ENCODE measurements around the gene F11R.
"Not testable (repeated sequence)": the region's sequence is repeated elsewhere in the genome, so short reads cannot be mapped to it uniquely, and the experiment has no call there.

The F11R gene

DNA sequence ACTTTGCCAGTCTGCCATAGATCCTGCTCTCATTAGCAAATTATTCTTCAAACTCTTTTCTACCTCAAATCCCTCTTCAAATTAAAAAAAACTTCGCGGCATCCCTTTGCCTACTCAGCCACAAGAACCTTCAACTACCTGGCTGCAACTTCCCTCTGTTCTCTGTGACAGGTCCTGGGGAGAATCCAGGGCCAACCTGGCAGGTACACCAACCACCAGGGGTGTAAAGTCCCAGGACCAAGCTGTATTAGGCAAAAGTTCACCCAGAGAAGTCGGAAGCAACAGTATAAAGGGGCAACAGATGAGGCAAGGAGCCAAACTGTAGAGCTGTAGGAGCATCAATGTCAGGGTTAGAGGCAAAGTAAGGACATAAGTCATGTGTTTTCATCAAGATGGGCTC lies 48.0 kb downstream of the F11R start:
- DNase-seq (ENCODE audit: low spot score in 2 of 2) (no peak), ATAC-seq (replicated peaks; ENCODE audit: extremely low read depth, poor library complexity, severe bottlenecking) (no peak)
- H3K4me3 Mint-ChIP-seq, result no peak overlapping the region
- no peaks in the 10 kb centered on the region for H3K36me3 Mint-ChIP-seq (ENCODE audit: insufficient read depth)
- no peak overlapping the region for H3K27ac Mint-ChIP-seq (ENCODE audit: low read depth)
- peaks cover 9% of the 10 kb centered on the region for H3K27me3 Mint-ChIP-seq
- H3K4me1 Mint-ChIP-seq, result no peaks in the 10 kb centered on the region
- H3K9me3 Mint-ChIP-seq, result no peaks in the 10 kb centered on the region

DNA sequence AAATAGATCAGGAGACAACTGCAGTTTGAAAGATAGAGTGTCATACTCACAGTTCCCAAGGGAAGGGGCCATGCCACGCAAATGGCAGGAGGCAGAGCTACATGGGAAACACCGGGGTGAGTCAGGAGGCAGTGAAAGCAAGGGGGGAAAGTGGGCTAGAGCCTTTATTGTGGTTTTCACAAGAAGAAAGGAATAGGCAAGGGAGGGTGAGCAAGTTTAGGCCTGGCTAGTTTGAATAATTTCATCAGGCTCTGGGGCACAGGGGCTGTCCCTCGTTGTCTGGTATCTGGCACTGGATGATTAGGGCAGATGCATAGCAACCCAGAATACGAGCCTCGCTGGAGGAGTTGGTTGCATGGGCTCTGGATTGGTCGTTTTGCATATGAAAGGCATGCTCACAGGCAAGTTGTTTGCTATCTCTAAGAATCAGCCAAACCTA lies 49.3 kb downstream of the F11R start:
- DNase-seq (ENCODE audit: low spot score in 2 of 2), result no peak
- no peaks in the 10 kb centered on the region for H3K36me3 Mint-ChIP-seq (ENCODE audit: insufficient read depth)
- H3K27me3 Mint-ChIP-seq, result peaks cover 9% of the 10 kb centered on the region
- no peaks in the 10 kb centered on the region for H3K4me1 Mint-ChIP-seq
- ATAC-seq (replicated peaks; ENCODE audit: extremely low read depth, poor library complexity, severe bottlenecking), result no peak
- no peak overlapping the region for H3K4me3 Mint-ChIP-seq
- H3K27ac Mint-ChIP-seq (ENCODE audit: low read depth), result no peak overlapping the region
- H3K9me3 Mint-ChIP-seq, result no peaks in the 10 kb centered on the region

DNA sequence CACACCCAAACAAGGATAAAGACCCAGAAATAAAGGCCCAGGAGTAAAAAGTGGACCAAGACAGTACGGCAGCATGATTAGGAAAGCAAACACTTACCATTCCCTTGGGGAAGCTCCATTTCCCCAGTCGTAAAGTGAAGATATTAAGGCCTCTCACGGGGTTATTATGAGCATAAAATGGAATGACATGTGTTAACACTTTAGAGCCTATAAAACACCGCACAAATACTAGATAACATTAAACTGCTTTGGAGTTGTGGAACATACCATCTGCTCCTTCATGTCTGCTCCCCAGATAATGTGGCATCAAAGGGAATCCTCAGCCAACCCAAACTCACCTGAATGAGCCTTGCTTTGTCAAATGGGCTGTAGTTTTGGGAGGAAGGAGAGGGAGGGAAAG lies 57.4 kb downstream of the F11R start:
- DNase-seq (ENCODE audit: low spot score in 2 of 2) (no peak), ATAC-seq (replicated peaks; ENCODE audit: extremely low read depth, poor library complexity, severe bottlenecking) (no peak)
- Mint-ChIP-seq H3K27ac (ENCODE audit: low read depth) (no peak overlapping the region), H3K27me3 (no peaks in the 10 kb centered on the region), H3K36me3 (ENCODE audit: insufficient read depth) (no peaks in the 10 kb centered on the region), H3K4me1 (no peaks in the 10 kb centered on the region), H3K4me3 (no peak overlapping the region), H3K9me3 (no peaks in the 10 kb centered on the region)

DNA sequence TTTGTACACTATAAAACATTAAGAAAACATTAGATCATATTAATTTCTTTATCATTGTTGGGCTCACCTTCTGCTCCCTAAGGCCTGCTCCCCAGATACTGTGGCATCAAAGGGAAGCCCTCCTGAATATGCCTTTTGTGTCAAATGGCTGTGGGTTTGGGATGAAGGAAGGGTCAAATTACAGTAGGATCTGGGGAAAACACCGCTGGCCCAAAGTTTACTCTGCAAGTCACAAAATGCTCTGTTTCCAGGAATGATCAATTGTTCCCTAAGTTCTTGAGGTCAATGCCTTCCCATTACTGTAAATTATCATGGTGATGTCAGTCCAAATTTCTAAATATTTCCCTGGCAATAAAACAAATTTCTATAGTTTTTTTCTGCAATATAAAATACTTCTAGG lies 59.5 kb downstream of the F11R start:
- DNase-seq (ENCODE audit: low spot score in 2 of 2), result no peak
- no peaks in the 10 kb centered on the region for H3K9me3 Mint-ChIP-seq
- no peak overlapping the region for H3K27ac Mint-ChIP-seq (ENCODE audit: low read depth)
- no peak overlapping the region for H3K4me3 Mint-ChIP-seq
- H3K27me3 Mint-ChIP-seq, result no peaks in the 10 kb centered on the region
- ATAC-seq (replicated peaks; ENCODE audit: extremely low read depth, poor library complexity, severe bottlenecking), result no peak
- H3K4me1 Mint-ChIP-seq, result no peaks in the 10 kb centered on the region
- H3K36me3 Mint-ChIP-seq (ENCODE audit: insufficient read depth), result no peaks in the 10 kb centered on the region

DNA sequence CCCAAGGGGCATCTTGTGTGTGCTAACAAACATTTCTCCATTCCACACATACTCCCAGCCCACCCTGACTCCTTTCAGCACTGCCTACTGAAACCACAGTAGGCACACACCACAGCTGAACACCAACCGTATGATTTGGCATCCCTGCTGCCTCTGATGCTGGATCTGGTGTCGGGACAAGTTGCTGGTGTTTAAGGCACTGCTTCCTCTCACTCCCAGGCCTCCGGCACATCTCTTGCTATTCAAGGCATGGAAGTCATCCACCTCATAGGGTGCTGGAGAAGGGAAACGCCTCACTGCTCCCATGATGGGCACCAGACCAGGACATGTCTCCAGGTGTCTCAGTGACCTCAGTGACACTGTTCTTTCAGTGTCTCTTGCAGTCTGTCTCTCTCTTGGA lies 64.0 kb downstream of the F11R start:
- ATAC-seq (replicated peaks; ENCODE audit: extremely low read depth, poor library complexity, severe bottlenecking) (no peak), DNase-seq (ENCODE audit: low spot score in 2 of 2) (no peak)
- Mint-ChIP-seq H3K27ac (ENCODE audit: low read depth) (no peak overlapping the region), H3K4me3 (no peak overlapping the region), H3K9me3 (no peaks in the 10 kb centered on the region), H3K4me1 (peaks cover 6% of the 10 kb centered on the region), H3K36me3 (ENCODE audit: insufficient read depth) (no peaks in the 10 kb centered on the region), H3K27me3 (no peaks in the 10 kb centered on the region)

DNA sequence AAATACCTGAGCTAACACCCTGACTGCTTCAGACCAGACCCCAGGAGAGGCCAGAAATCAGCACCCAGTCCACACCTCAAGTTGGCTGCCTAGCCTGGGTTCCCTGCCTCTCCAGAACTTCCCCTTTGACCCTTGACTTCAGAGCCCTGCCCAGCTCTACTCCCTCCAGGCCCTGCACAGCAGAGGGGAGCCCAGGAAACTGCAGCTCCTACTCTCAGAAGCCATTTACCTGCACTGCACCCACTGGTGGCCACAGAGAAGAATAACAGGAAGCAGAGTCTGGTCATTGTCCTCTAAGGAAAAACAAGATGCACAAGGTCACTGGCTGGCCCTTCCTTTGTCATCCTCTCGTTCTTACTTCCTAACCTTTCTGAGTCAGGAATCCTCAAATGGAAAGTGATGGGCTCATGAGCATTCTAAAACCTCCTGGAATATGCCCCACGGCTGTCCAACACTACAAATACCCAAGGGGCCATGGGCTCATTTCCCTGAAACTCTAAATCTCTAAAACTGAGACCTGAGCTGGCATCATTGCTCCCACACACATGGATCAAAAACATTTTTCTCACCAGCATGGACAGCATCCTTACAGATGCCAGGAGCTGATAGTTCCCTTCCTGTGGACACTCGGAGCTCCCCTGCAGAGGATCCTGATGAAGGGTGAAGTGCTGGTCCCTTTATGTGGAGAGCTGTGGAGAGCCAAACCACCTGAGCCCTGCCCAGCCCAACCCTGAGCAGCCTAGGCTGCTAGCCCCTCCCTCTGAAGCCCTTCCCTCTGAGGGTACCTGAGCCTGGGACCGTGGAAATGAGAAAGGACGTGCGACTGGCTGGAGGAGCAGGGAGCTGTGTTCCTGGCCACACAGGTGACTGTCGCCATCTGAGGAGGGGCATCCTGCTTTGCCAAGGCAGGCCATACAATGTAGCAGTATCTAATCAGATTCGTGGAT lies 66.5 kb downstream of the F11R start, which contains the start of gene ITLN2:
ITLN2 (minus strand) TSS at position 652 of the 947 bp plus-strand sequence; CDS start at position 584, 68 bp downstream.
- H3K27me3 Mint-ChIP-seq, result no peaks in the 10 kb centered on the region
- no peak within 1 kb of the TSS for H3K27ac Mint-ChIP-seq (ENCODE audit: low read depth)
- no peaks in the 10 kb centered on the region for H3K9me3 Mint-ChIP-seq
- DNase-seq (ENCODE audit: low spot score in 2 of 2) (peak in 1 of 2 donors; percentile 21), ATAC-seq (replicated peaks; ENCODE audit: extremely low read depth, poor library complexity, severe bottlenecking) (peak; percentile 63)
- no peak within 1 kb of the TSS for H3K4me3 Mint-ChIP-seq
- H3K4me1 Mint-ChIP-seq, result peaks cover 15% of the 10 kb centered on the region
- peaks cover 3% of the 10 kb centered on the region for H3K36me3 Mint-ChIP-seq (ENCODE audit: insufficient read depth)

DNA sequence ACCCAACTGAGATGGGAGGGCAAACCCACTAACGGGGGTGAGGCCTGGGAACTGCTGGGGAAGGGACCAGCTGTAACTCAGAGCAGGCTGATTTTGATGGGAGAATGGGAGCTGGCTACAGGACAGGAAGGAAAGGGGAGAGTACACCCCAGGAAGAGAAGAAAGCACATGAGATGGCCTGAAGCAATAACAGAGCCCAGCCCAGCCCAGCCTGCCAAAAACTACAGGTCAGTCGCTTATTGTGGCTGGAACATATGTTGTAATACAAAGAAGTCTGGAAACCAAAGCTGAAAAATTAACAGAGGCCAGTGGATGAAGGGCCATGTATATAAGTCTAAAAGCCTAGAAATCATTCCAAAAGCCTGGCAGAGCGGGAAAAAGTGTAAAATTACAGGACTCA lies 67.9 kb downstream of the F11R start:
- Mint-ChIP-seq H3K4me1 (peaks cover 25% of the 10 kb centered on the region), H3K36me3 (ENCODE audit: insufficient read depth) (peaks cover 10% of the 10 kb centered on the region), H3K27me3 (no peaks in the 10 kb centered on the region), H3K4me3 (no peak overlapping the region), H3K9me3 (no peaks in the 10 kb centered on the region), H3K27ac (ENCODE audit: low read depth) (no peak overlapping the region)
- DNase-seq (ENCODE audit: low spot score in 2 of 2), result no peak
- no peak for ATAC-seq (replicated peaks; ENCODE audit: extremely low read depth, poor library complexity, severe bottlenecking)

DNA sequence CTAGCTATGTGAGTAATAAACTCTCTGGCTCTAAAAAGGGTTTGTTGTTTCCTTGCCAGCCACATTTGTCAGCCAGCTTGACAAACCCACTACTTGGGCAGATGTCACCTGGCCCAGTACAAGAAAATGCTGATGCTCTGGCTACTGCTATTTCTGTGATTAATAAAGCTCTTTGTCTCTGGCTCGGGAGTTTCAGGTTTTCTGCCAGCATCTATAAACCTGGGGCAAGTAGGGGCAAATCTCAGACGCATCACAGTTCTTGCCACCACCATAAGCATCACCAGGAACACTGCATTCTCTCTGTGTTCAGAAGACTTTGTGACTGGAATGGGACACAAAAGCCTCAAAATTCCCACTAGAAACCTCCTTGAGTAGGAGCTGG lies 68.8 kb downstream of the F11R start:
- Mint-ChIP-seq H3K27me3 (no peaks in the 10 kb centered on the region), H3K4me1 (peaks cover 30% of the 10 kb centered on the region), H3K4me3 (no peak overlapping the region), H3K27ac (ENCODE audit: low read depth) (no peak overlapping the region), H3K36me3 (ENCODE audit: insufficient read depth) (peaks cover 11% of the 10 kb centered on the region), H3K9me3 (no peaks in the 10 kb centered on the region)
- no peak for DNase-seq (ENCODE audit: low spot score in 2 of 2)
- no peak for ATAC-seq (replicated peaks; ENCODE audit: extremely low read depth, poor library complexity, severe bottlenecking)

DNA sequence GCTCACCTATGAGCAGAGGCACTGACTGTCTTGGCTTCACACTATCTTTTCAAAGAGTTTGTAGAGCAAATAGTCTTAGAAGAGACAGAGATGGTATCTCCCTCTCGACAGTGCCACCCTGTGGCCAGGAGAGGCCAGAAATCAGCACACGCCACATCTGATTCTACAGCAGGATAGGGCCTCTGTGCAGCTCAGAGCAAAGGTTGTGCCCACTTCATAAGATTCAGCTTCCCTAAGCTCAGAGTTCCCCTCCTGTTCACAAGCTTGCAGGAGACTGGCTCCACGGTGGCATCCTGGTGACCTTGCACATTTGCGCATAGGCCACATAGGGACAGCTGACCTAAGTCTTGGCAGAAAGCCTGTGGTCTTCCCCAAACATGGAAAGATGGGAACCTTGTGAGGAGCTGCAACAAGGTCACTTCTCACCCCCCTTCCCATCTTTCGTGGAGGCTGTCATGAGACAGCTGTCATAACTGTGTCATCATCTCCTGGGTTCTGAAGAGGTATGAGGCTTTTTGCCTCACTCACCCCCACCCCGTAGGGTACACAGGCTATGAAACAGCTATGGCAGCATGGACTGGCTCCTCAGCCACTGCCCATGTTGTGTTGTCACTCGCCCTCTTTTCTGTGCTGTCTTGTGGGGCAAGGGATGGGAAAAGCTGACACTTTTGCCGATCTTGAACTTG lies 69.4 kb downstream of the F11R start:
- no peak overlapping the region for H3K27ac Mint-ChIP-seq (ENCODE audit: low read depth)
- H3K4me1 Mint-ChIP-seq, result peaks cover 30% of the 10 kb centered on the region
- ATAC-seq (replicated peaks; ENCODE audit: extremely low read depth, poor library complexity, severe bottlenecking), result peak; percentile 69
- no peak overlapping the region for H3K4me3 Mint-ChIP-seq
- H3K9me3 Mint-ChIP-seq, result no peaks in the 10 kb centered on the region
- peak; percentile 52 to 58 for DNase-seq (ENCODE audit: low spot score in 2 of 2)
- no peaks in the 10 kb centered on the region for H3K27me3 Mint-ChIP-seq
- peaks cover 11% of the 10 kb centered on the region for H3K36me3 Mint-ChIP-seq (ENCODE audit: insufficient read depth)

DNA sequence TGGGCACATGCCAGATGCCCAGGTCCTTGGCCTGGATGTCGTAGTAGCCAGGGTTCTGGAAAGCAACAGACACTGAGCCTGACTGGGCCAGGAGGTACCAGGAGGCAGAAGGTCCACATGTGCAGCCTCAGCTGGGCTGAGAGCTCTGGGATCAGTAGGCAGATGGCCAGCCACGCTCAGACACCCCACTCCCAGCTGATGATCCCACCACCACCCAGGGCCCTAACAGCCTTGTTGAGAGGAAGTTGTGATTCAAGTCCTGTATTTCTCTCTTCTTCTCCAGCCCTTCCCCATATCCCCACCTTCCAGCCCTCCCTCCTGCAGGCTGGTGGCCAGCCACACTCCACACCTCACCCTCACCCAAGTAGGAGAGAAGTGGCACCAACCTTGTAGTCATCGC lies 70.3 kb downstream of the F11R start:
- Mint-ChIP-seq H3K4me3 (no peak overlapping the region), H3K9me3 (no peaks in the 10 kb centered on the region), H3K36me3 (ENCODE audit: insufficient read depth) (peaks cover 11% of the 10 kb centered on the region), H3K27ac (ENCODE audit: low read depth) (no peak overlapping the region), H3K4me1 (peaks cover 30% of the 10 kb centered on the region), H3K27me3 (no peaks in the 10 kb centered on the region)
- ATAC-seq (replicated peaks; ENCODE audit: extremely low read depth, poor library complexity, severe bottlenecking) (no peak), DNase-seq (ENCODE audit: low spot score in 2 of 2) (no peak)

DNA sequence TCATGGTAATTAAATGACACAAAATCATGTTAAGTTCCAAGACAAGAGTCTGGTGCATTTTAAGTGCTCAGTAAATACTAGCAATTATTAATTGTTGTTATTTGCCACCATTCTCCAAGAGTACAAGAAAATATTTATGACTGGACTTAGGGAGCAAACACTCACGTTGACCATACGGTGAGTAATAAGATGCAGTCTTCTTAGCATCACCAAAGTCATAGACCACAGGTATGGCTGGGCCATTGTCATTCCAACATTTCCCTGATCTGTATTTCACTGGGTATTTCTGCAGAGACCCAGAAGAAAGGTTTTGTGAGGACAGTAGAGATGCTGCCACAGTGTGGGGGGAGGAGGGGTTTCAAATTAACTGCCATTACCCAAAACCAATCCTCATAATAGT lies 71.1 kb downstream of the F11R start:
- ATAC-seq (replicated peaks; ENCODE audit: extremely low read depth, poor library complexity, severe bottlenecking), result no peak

DNA sequence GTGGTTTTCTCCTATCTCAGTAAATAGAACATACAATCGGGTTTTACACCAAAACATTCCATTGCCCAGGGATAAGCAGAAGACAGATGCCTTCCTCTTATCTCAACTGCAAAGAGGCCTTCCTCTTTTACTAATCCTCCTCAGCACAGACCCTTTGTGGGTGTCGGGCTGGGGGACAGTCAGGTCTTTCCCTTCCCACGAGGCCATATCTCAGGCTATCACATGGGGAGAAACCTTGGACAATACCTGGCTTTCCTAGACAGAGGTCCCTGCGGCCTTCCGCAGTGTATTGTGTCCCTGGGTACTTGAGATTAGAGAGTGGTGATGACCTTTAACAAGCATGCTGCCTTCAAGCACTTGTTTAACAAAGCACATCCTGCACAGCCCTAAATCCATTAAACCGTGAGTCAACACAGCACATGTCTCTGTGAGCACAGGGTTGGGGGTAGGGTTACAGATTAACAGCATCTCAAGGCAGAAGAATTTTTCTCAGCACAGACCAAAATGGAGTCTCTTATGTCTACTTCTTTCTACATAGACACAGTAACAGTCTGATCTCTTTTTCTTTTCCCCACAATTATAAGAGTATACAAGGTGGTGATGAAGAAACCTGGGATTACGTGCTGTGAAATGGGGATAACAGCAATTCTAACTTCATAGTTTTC lies 71.6 kb downstream of the F11R start:
- H3K4me3 Mint-ChIP-seq; H3K27ac Mint-ChIP-seq (ENCODE audit: low read depth); H3K9me3 Mint-ChIP-seq; ATAC-seq (replicated peaks; ENCODE audit: extremely low read depth, poor library complexity, severe bottlenecking); DNase-seq (ENCODE audit: low spot score in 2 of 2); H3K27me3 Mint-ChIP-seq: not testable (repeated sequence)
- peaks cover 11% of the 10 kb centered on the region for H3K36me3 Mint-ChIP-seq (ENCODE audit: insufficient read depth)
- H3K4me1 Mint-ChIP-seq, result peaks cover 30% of the 10 kb centered on the region

More for the DNA sequence above, 71.1 kb downstream of the F11R start:
- no peak overlapping the region for H3K27ac Mint-ChIP-seq (ENCODE audit: low read depth)
- H3K27me3 Mint-ChIP-seq, result no peaks in the 10 kb centered on the region
- peaks cover 30% of the 10 kb centered on the region for H3K4me1 Mint-ChIP-seq
- no peak overlapping the region for H3K4me3 Mint-ChIP-seq
- DNase-seq (ENCODE audit: low spot score in 2 of 2), result no peak
- H3K9me3 Mint-ChIP-seq, result no peaks in the 10 kb centered on the region
- peaks cover 11% of the 10 kb centered on the region for H3K36me3 Mint-ChIP-seq (ENCODE audit: insufficient read depth)

Measured in central memory CD8-positive, alpha-beta T cell (primary cell).